ENCODE data around the gene SHKBP1.

Gene SHKBP1

DNA sequence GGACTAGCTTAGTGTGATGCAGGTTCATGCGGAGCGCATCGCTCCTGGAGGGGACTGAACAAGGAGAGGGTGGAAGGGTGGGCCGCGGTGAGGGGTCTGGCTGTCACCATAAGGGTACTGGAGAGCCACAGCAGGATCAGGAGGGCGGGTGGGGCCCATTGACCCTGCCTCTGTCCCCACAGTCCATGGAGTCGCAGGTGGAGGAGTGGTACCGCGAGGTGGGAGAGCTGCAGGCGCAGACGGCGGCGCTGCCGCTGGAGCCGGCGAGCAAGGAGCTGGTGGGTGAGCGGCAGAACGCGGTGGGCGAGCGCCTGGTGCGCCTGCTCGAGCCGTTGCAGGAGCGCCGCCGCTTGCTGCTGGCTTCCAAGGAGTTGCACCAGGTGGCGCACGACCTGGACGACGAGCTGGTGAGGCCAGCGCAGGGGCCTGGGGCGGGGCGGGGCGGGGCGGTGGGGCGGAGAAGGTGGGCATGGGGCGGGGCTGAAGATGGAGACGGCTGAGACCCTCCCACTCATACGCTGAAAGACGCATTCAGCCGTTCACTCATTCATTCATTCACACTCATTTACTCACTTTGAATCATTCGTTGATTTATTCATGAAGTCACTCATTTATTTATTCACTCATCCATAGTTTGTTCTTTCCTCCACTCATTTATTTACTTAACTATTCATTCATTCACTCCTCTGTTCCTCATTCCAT lies 27.5 kb upstream of the SHKBP1 start:
- H3K4me3 ChIP-seq (ENCODE audit: low read depth, low read length): peak overlapping the region; percentile 2
- CTCF ChIA-PET: interaction anchor here (0.5 to 14.7 kb wide), 43 partner anchors 9 to 878 kb away, joined by 3 to 259 read pairs (median 4); partner anchors contain the start of genes B3GNT8, B9D2, BLVRB and LTBP4
- H3K4me1 ChIP-seq (ENCODE audit: control insufficient read depth, insufficient read depth, low read length): peaks cover 9% of the 10 kb centered on the region
- H3K36me3 ChIP-seq (ENCODE audit: control insufficient read depth in 2 of 2, insufficient read depth in 1 of 2, low read length in 2 of 2): no peaks in the 10 kb centered on the region; a peak in 1 of 3 replicates
- POLR2A ChIA-PET: interaction anchor here (0.5 to 1.6 kb wide), 25 partner anchors 9 to 682 kb away, joined by 3 to 24 read pairs (median 4); partner anchors contain the start of genes BLVRB, LTBP4, SERTAD1 and SPTBN4
- H3K27ac ChIP-seq (ENCODE audit: extremely low read depth, low read depth, low read length): no peak overlapping the region
- peaks cover 2% of the 10 kb centered on the region; the same call in 1 of the 2 replicates for H3K9me3 ChIP-seq (ENCODE audit: control insufficient read depth, insufficient read depth, low read depth, low read length)
- TF ChIP-seq ZFHX2 (tag by site-specific recombination; conservative IDR thresholded peaks at IDR 0.05) (peak; percentile 90), ZNF169 (tag by site-specific recombination; IDR thresholded peaks at IDR 0.05) (no peak), IKZF3 (tag by site-specific recombination; IDR thresholded peaks at IDR 0.05) (no peak), ATF2 (tag by site-specific recombination; IDR thresholded peaks at IDR 0.05; ENCODE audit: low read depth) (no peak), ZNF423 (tag by site-specific recombination; IDR thresholded peaks at IDR 0.05) (no peak), ZNF24 (tag by site-specific recombination; IDR thresholded peaks at IDR 0.05) (peak; percentile 100), ZXDB (tag by site-specific recombination; IDR thresholded peaks at IDR 0.05) (no peak; the same call in 1 of the 2 replicates), ZNF785 (tag by site-specific recombination; IDR thresholded peaks at IDR 0.05) (peak; percentile 60; the same call in 1 of the 2 replicates), ZNF362 (tag by site-specific recombination; IDR thresholded peaks at IDR 0.05) (no peak), ZNF266 (tag by site-specific recombination; IDR thresholded peaks at IDR 0.05; ENCODE audit: low read depth) (no peak), ZSCAN16 (tag by site-specific recombination; IDR thresholded peaks at IDR 0.05) (no peak), ZNF473 (tag by site-specific recombination; IDR thresholded peaks at IDR 0.05) (no peak), ZNF202 (tag by site-specific recombination; IDR thresholded peaks at IDR 0.05; ENCODE audit: borderline replicate concordance) (no peak), ZNF677 (tag by site-specific recombination; IDR thresholded peaks at IDR 0.05) (no peak), GLIS1 (tag by site-specific recombination; IDR thresholded peaks at IDR 0.05) (peak; percentile 42; the same call in 1 of the 2 replicates)
- TF ChIP-seq, protein P1, sequence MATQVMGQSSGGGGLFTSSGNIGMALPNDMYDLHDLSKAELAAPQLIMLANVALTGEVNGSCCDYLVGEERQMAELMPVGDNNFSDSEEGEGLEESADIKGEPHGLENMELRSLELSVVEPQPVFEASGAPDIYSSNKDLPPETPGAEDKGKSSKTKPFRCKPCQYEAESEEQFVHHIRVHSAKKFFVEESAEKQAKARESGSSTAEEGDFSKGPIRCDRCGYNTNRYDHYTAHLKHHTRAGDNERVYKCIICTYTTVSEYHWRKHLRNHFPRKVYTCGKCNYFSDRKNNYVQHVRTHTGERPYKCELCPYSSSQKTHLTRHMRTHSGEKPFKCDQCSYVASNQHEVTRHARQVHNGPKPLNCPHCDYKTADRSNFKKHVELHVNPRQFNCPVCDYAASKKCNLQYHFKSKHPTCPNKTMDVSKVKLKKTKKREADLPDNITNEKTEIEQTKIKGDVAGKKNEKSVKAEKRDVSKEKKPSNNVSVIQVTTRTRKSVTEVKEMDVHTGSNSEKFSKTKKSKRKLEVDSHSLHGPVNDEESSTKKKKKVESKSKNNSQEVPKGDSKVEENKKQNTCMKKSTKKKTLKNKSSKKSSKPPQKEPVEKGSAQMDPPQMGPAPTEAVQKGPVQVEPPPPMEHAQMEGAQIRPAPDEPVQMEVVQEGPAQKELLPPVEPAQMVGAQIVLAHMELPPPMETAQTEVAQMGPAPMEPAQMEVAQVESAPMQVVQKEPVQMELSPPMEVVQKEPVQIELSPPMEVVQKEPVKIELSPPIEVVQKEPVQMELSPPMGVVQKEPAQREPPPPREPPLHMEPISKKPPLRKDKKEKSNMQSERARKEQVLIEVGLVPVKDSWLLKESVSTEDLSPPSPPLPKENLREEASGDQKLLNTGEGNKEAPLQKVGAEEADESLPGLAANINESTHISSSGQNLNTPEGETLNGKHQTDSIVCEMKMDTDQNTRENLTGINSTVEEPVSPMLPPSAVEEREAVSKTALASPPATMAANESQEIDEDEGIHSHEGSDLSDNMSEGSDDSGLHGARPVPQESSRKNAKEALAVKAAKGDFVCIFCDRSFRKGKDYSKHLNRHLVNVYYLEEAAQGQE (tag by site-specific recombination; IDR thresholded peaks at IDR 0.05): no peak
- TF ChIP-seq, protein P2, sequence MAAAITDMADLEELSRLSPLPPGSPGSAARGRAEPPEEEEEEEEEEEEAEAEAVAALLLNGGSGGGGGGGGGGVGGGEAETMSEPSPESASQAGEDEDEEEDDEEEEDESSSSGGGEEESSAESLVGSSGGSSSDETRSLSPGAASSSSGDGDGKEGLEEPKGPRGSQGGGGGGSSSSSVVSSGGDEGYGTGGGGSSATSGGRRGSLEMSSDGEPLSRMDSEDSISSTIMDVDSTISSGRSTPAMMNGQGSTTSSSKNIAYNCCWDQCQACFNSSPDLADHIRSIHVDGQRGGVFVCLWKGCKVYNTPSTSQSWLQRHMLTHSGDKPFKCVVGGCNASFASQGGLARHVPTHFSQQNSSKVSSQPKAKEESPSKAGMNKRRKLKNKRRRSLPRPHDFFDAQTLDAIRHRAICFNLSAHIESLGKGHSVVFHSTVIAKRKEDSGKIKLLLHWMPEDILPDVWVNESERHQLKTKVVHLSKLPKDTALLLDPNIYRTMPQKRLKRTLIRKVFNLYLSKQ (tag by site-specific recombination; IDR thresholded peaks at IDR 0.05; ENCODE audit: borderline replicate concordance): no peak
- TF ChIP-seq, protein P3, sequence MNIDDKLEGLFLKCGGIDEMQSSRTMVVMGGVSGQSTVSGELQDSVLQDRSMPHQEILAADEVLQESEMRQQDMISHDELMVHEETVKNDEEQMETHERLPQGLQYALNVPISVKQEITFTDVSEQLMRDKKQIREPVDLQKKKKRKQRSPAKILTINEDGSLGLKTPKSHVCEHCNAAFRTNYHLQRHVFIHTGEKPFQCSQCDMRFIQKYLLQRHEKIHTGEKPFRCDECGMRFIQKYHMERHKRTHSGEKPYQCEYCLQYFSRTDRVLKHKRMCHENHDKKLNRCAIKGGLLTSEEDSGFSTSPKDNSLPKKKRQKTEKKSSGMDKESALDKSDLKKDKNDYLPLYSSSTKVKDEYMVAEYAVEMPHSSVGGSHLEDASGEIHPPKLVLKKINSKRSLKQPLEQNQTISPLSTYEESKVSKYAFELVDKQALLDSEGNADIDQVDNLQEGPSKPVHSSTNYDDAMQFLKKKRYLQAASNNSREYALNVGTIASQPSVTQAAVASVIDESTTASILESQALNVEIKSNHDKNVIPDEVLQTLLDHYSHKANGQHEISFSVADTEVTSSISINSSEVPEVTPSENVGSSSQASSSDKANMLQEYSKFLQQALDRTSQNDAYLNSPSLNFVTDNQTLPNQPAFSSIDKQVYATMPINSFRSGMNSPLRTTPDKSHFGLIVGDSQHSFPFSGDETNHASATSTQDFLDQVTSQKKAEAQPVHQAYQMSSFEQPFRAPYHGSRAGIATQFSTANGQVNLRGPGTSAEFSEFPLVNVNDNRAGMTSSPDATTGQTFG (tag by site-specific recombination; IDR thresholded peaks at IDR 0.05; ENCODE audit: borderline replicate concordance): no peak
- TF ChIP-seq, protein P4, sequence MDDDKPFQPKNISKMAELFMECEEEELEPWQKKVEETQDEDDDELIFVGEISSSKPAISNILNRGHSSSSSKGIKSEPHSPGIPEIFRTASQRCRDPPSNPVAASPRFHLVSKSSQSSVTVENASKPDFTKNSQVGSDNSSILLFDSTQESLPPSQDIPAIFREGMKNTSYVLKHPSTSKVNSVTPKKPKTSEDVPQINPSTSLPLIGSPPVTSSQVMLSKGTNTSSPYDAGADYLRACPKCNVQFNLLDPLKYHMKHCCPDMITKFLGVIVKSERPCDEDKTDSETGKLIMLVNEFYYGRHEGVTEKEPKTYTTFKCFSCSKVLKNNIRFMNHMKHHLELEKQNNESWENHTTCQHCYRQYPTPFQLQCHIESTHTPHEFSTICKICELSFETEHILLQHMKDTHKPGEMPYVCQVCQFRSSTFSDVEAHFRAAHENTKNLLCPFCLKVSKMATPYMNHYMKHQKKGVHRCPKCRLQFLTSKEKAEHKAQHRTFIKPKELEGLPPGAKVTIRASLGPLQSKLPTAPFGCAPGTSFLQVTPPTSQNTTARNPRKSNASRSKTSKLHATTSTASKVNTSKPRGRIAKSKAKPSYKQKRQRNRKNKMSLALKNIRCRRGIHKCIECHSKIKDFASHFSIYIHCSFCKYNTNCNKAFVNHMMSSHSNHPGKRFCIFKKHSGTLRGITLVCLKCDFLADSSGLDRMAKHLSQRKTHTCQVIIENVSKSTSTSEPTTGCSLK (tag by site-specific recombination; IDR thresholded peaks at IDR 0.05): no peak
- TF ChIP-seq, protein P5, sequence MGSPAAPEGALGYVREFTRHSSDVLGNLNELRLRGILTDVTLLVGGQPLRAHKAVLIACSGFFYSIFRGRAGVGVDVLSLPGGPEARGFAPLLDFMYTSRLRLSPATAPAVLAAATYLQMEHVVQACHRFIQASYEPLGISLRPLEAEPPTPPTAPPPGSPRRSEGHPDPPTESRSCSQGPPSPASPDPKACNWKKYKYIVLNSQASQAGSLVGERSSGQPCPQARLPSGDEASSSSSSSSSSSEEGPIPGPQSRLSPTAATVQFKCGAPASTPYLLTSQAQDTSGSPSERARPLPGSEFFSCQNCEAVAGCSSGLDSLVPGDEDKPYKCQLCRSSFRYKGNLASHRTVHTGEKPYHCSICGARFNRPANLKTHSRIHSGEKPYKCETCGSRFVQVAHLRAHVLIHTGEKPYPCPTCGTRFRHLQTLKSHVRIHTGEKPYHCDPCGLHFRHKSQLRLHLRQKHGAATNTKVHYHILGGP (tag by site-specific recombination; IDR thresholded peaks at IDR 0.05): no peak
- TF ChIP-seq, protein P6, sequence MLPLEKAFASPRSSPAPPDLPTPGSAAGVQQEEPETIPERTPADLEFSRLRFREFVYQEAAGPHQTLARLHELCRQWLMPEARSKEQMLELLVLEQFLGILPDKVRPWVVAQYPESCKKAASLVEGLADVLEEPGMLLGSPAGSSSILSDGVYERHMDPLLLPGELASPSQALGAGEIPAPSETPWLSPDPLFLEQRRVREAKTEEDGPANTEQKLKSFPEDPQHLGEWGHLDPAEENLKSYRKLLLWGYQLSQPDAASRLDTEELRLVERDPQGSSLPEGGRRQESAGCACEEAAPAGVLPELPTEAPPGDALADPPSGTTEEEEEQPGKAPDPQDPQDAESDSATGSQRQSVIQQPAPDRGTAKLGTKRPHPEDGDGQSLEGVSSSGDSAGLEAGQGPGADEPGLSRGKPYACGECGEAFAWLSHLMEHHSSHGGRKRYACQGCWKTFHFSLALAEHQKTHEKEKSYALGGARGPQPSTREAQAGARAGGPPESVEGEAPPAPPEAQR (tag by site-specific recombination; IDR thresholded peaks at IDR 0.05): no peak
